Effector memory CD8-positive, alpha-beta T cell (primary cell): ENCODE data around the gene PAPSS1.

ENCODE experiments used
- ATAC-seq: fragments of 150-1000 bp; cut with Tn5 transposase; replicated peaks from 2 replicates; pipeline ENCODE4 v1.10.0; 2021; ENCODE audit warnings: mild to moderate bottlenecking, moderate library complexity
- DNase-seq, 3 experiments: peaks; one replicate each; pipeline ENCODE4 v3.0.0; 2021
- H3K27ac Mint-ChIP-seq, 2 donors: one replicate each; pipeline ENCODE4 v1.8.0; 2022; ENCODE audit warnings: mild to moderate bottlenecking in 2 of 2, mixed read lengths in 2 of 2, moderate library complexity in 2 of 2
- H3K27me3 Mint-ChIP-seq, 2 donors: one replicate each; pipeline ENCODE4 v1.8.0; 2022; ENCODE audit warnings: mixed read lengths in 2 of 2
- H3K36me3 Mint-ChIP-seq: one replicate; pipeline ENCODE4 v1.8.0; 2022; ENCODE audit warnings: mild to moderate bottlenecking, moderate library complexity, mixed read lengths; ENCODE audit not compliant: insufficient read depth
- H3K4me1 Mint-ChIP-seq, 2 donors: one replicate each; pipeline ENCODE4 v1.8.0; 2022; ENCODE audit warnings: low read depth in 2 of 2, mixed read lengths in 2 of 2
- H3K4me3 Mint-ChIP-seq, 2 donors: one replicate each; pipeline ENCODE4 v1.8.0; 2022; ENCODE audit warnings: mild to moderate bottlenecking in 2 of 2, mixed read lengths in 2 of 2, moderate library complexity in 2 of 2
- H3K9me3 Mint-ChIP-seq, 2 donors: one replicate each; pipeline ENCODE4 v1.8.0; 2022; ENCODE audit warnings: mixed read lengths in 2 of 2

The PAPSS1 gene

GRCh38 chr4:107693132-107693531 lies 26.9 kb downstream of the PAPSS1 start:
- no peak overlapping the region for H3K4me3 Mint-ChIP-seq
- peaks cover 12 to 13% of the 10 kb centered on the region in 2 donors for H3K4me1 Mint-ChIP-seq
- no peaks in the 10 kb centered on the region for H3K27me3 Mint-ChIP-seq
- no peak overlapping the region for H3K27ac Mint-ChIP-seq
- H3K9me3 Mint-ChIP-seq: no peaks in the 10 kb centered on the region
- no peak for ATAC-seq
- H3K36me3 Mint-ChIP-seq: peaks cover 3% of the 10 kb centered on the region
- no peak for DNase-seq

- peaks cover 12 to 13% of the 10 kb centered on the region in 2 donors for H3K4me1 Mint-ChIP-seq
- no peaks in the 10 kb centered on the region for H3K27me3 Mint-ChIP-seq
- no peak overlapping the region for H3K27ac Mint-ChIP-seq
- H3K9me3 Mint-ChIP-seq: no peaks in the 10 kb centered on the region
- no peak overlapping the region for H3K4me3 Mint-ChIP-seq
- ATAC-seq (no peak), DNase-seq (no peak)
- H3K36me3 Mint-ChIP-seq: peaks cover 3% of the 10 kb centered on the region
Observed at GRCh38 chr4:107692202-107692601, 27.8 kb downstream of the PAPSS1 start.

DNA sequence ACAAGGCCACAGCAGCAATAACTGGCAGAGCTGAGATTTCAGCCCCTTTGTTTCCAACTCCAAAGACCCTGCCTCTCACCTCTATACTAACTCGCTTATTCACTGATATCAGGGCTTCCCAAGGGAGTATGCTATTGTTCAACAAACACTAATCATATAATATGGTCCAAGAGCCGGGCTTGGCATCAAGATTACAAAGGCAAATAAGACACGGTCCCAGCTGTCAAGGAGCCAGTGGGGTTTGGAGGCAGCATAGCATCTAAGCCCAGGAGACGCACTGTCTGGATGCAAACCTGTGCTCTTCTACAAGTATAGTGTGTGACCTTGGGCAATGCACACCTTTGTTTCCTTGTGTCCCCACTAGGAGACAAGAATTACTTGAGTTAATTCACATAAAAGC lies 28.7 kb downstream of the PAPSS1 start:
- H3K27ac Mint-ChIP-seq: no peak overlapping the region
- H3K27me3 Mint-ChIP-seq: no peaks in the 10 kb centered on the region
- DNase-seq: no peak
- H3K36me3 Mint-ChIP-seq: peaks cover 3% of the 10 kb centered on the region
- no peak for ATAC-seq
- no peaks in the 10 kb centered on the region for H3K9me3 Mint-ChIP-seq
- peaks cover 12 to 13% of the 10 kb centered on the region in 2 donors for H3K4me1 Mint-ChIP-seq
- no peak overlapping the region for H3K4me3 Mint-ChIP-seq

DNA sequence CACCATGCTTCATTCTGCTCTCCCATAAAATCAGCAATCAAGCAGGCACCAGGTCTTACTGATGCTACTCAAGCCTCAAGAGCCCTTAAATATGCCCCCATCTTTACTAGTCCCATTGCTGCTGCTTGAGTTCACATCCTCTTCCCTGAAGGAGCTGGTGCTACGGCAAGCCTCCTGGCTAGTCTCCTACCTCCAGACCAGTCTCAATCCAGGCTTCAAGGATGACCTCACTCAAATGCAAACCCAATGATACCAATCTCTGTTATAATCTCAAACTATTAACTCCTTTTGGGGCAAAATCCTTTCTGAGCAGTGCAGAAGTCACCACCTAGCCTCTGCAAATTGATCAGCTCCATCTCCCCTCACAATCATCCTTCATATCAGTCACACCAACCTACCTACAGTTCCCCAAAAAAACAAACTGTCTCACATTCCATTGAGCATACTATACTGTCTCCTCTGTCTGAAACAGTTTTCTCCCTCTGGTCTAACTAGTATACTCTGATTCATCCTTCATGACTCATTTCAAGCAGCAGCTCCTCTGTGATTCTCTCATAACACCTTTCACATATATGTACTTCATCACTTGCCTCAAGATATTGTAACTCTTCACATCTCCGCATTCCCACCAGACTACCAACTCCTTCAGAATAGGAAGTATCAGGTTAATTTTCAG lies 30.0 kb downstream of the PAPSS1 start:
- H3K4me3 Mint-ChIP-seq: no peak overlapping the region
- peaks cover 3% of the 10 kb centered on the region for H3K36me3 Mint-ChIP-seq
- H3K4me1 Mint-ChIP-seq: peaks cover 5 to 12% of the 10 kb centered on the region in 2 donors
- H3K27ac Mint-ChIP-seq: no peak overlapping the region
- ATAC-seq: no peak
- no peaks in the 10 kb centered on the region for H3K9me3 Mint-ChIP-seq
- no peaks in the 10 kb centered on the region for H3K27me3 Mint-ChIP-seq
- no peak for DNase-seq

GRCh38 chr4:107688421-107688820 lies 31.6 kb downstream of the PAPSS1 start:
- peaks cover 6% of the 10 kb centered on the region for H3K36me3 Mint-ChIP-seq
- no peak overlapping the region for H3K27ac Mint-ChIP-seq
- no peak for DNase-seq
- no peak overlapping the region for H3K4me3 Mint-ChIP-seq
- ATAC-seq: no peak
- peaks cover 5 to 12% of the 10 kb centered on the region in 2 donors for H3K4me1 Mint-ChIP-seq
- no peaks in the 10 kb centered on the region for H3K9me3 Mint-ChIP-seq
- H3K27me3 Mint-ChIP-seq: no peaks in the 10 kb centered on the region

- H3K27me3 Mint-ChIP-seq: no peaks in the 10 kb centered on the region
- H3K36me3 Mint-ChIP-seq: peaks cover 3% of the 10 kb centered on the region
- no peak overlapping the region for H3K27ac Mint-ChIP-seq
- no peaks in the 10 kb centered on the region for H3K4me1 Mint-ChIP-seq
- no peaks in the 10 kb centered on the region for H3K9me3 Mint-ChIP-seq
- no peak for ATAC-seq
- no peak for DNase-seq
- no peak overlapping the region for H3K4me3 Mint-ChIP-seq
Observed at GRCh38 chr4:107685740-107686139, 34.3 kb downstream of the PAPSS1 start.

- ATAC-seq: no peak
- Mint-ChIP-seq H3K4me1 (no peaks in the 10 kb centered on the region), H3K36me3 (peaks cover 3% of the 10 kb centered on the region), H3K4me3 (no peak overlapping the region), H3K27ac (no peak overlapping the region), H3K27me3 (no peaks in the 10 kb centered on the region), H3K9me3 (no peaks in the 10 kb centered on the region)
- DNase-seq: no peak
Observed at GRCh38 chr4:107683873-107684272, 36.2 kb downstream of the PAPSS1 start.

DNA sequence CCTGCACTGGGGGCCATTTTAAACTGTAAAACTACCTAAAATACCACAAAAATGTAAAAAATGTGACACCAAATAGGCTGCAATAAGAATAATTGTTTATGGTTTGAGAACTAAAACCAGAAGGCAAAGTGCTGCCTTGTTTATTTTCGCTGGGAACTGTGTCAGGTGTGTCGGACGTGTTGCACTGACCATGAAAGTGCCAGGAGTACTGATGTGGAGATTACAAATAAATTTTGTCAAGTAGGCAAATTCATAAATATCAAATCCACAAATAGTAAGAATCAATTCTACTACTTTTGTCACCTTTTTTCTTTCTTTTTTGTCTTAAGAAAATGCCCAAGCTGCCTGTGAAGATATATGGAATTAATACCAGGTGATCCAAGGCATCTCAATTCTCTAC lies 37.7 kb downstream of the PAPSS1 start:
- Mint-ChIP-seq H3K27ac (no peak overlapping the region), H3K4me1 (no peaks in the 10 kb centered on the region), H3K4me3 (no peak overlapping the region), H3K27me3 (no peaks in the 10 kb centered on the region), H3K9me3 (no peaks in the 10 kb centered on the region), H3K36me3 (peaks cover 3% of the 10 kb centered on the region)
- ATAC-seq: no peak
- no peak for DNase-seq

DNA sequence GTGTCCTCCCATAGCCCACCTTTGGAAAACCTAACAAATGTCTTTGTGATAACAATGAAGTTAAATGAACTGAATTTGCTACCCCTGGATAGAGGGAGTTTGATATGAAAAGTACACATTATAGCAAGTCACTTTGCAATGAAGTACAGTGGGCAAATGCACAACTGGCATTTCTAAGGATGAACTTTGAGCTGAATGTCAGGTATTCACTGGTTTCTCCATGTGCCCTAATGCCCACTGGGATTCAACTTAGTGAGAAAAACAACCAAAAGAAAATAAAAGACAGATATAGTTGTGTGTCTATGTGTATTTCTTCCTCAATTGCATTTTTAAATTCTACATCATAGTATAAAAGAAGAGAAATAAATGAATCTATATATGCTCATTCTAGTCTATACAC lies 51.0 kb downstream of the PAPSS1 start:
- peaks cover 7% of the 10 kb centered on the region for H3K36me3 Mint-ChIP-seq

GRCh38 chr4:107666134-107666533 lies 53.9 kb downstream of the PAPSS1 start:
- Mint-ChIP-seq H3K36me3 (peaks cover 4% of the 10 kb centered on the region), H3K9me3 (no peaks in the 10 kb centered on the region), H3K4me1 (peaks cover 0 to 2% of the 10 kb centered on the region in 2 donors), H3K4me3 (no peak overlapping the region), H3K27ac (peak overlapping the region in 1 of 2 donors; percentile 22), H3K27me3 (no peaks in the 10 kb centered on the region)
- no peak for DNase-seq
- ATAC-seq: no peak

More for the DNA sequence above, 51.0 kb downstream of the PAPSS1 start:
- Mint-ChIP-seq H3K9me3 (no peaks in the 10 kb centered on the region), H3K4me3 (no peak overlapping the region), H3K4me1 (peaks cover 2 to 7% of the 10 kb centered on the region in 2 donors), H3K27me3 (no peaks in the 10 kb centered on the region), H3K27ac (no peak overlapping the region)
- DNase-seq (no peak), ATAC-seq (no peak)

DNA sequence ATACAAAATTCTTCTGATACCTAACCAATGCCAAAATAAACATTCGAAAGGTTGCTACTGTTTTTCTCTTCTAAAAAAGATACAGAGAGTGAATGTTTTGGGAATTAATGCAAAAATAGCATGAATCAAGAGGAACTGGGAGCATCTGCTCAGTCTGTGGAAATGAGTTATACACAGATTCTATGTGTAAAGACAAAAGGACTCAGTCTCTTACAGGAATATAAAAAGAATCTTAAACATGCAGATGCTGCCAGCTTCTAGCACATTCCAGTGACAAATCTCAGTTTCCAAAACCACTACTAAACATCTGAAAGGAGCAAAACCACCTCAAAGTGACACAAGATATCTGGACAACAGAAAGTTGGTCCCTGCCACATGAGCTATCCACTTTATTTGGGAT lies 55.0 kb downstream of the PAPSS1 start:
- no peak overlapping the region for H3K4me3 Mint-ChIP-seq
- H3K36me3 Mint-ChIP-seq: peaks cover 4% of the 10 kb centered on the region
- peaks cover 0 to 2% of the 10 kb centered on the region in 2 donors for H3K4me1 Mint-ChIP-seq

DNA sequence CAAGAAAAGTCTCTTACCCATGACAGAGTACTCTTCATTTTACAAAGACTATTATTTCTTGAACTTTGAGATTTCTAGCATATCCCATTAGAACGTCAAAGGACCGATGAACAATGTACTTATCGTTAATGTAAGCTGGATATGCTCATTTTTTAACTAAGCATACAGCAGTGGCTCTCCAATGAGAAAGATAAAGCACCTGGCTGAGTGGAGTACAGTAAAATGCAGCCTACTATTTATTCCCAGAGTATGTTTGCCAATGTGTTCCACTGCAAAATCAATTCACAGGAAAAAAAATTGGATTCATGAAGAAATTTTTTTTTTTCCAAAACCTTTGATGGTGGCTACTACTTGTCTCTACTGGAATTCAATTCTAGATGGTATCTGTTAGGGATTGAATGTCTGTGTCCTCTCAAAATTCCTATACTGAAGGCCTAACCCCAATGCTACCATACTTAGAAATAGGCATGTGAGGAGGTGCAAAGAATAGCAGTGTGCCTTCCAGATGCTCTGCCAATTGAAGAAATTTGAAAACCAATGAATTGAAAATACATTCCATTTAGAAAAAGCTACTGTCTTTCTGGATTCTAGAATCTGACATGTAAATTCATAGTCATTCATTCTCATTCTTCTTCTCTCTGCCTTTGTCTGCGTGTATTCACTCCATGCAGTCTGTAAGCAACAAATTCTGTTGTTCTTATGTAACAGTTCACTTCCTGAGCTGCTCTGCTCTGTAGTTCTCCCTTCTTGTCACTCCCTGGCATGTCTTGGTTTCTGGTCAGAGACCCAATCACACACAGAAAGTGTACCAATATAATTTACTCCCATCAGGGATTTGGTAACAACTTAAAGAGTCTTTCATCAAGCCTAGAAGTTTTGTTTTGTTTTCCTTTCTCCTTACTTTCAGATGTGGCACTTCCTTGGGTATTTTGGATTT lies 61.4 kb downstream of the PAPSS1 start:
- H3K27ac Mint-ChIP-seq: no peak overlapping the region
- no peak overlapping the region for H3K4me3 Mint-ChIP-seq
- H3K27me3 Mint-ChIP-seq: no peaks in the 10 kb centered on the region
- no peaks in the 10 kb centered on the region for H3K4me1 Mint-ChIP-seq
- DNase-seq: no peak
- ATAC-seq: no peak
- no peaks in the 10 kb centered on the region for H3K9me3 Mint-ChIP-seq
- H3K36me3 Mint-ChIP-seq: peaks cover 8% of the 10 kb centered on the region

More for the DNA sequence above, 55.0 kb downstream of the PAPSS1 start:
- no peak for ATAC-seq
- DNase-seq: no peak
- Mint-ChIP-seq H3K27ac (peak overlapping the region in 1 of 2 donors; percentile 62), H3K27me3 (no peaks in the 10 kb centered on the region), H3K9me3 (no peaks in the 10 kb centered on the region)

DNA sequence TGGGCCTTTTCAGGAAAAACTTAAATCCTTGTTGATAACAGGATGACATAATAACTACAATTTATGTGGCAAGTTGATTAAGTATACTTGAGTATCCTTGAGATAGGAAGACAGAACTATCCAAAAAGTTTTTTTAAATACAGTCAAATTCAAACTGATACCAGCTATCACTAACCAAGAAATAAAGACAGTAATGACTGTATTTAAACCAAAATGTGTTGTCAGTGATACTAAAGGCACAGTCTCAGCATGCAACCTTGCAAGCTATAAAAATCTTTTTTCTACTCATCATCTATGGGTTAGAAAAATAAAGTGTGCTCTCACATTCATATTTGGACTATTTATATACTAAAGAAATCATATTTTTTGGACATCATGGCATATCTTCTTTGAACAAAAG lies 64.7 kb downstream of the PAPSS1 start:
- no peaks in the 10 kb centered on the region for H3K9me3 Mint-ChIP-seq
- no peaks in the 10 kb centered on the region for H3K27me3 Mint-ChIP-seq
- peaks cover 13% of the 10 kb centered on the region for H3K36me3 Mint-ChIP-seq
- H3K4me1 Mint-ChIP-seq: no peaks in the 10 kb centered on the region
- no peak overlapping the region for H3K4me3 Mint-ChIP-seq
- no peak overlapping the region for H3K27ac Mint-ChIP-seq
- ATAC-seq: no peak
- DNase-seq: no peak

GRCh38 chr4:107654694-107655093 lies 65.3 kb downstream of the PAPSS1 start:
- no peak for DNase-seq
- no peaks in the 10 kb centered on the region for H3K4me1 Mint-ChIP-seq

More at GRCh38 chr4:107654694-107655093, 65.3 kb downstream of the PAPSS1 start:
- Mint-ChIP-seq H3K27ac (no peak overlapping the region), H3K36me3 (peaks cover 13% of the 10 kb centered on the region), H3K27me3 (no peaks in the 10 kb centered on the region), H3K9me3 (no peaks in the 10 kb centered on the region), H3K4me3 (no peak overlapping the region)
- ATAC-seq: no peak
